Thyroid gland (tissue), 4 donors: ENCODE results near the gene CREBRF. TPM values are rescaled to one million over a fixed set of nuclear protein-coding genes. Genes with fewer than 3 reads are reported as not detected.

Experiments
- DNase-seq, 2 donors: peaks; one replicate each; pipeline ENCODE4 v3.0.0-alpha.2; 2019
- H3K27ac ChIP-seq, 3 donors: fragments of 200-600 bp; sonication (generic); 1 replicate in 2 of 3; 2 replicates in 1 of 3; pipeline ENCODE4 v1.5.1; 2016 to 2019; ENCODE audit warnings: mild to moderate bottlenecking in 1 of 3, moderate library complexity in 1 of 3
- H3K27me3 ChIP-seq: fragments of 200-600 bp; sonication (generic); one replicate; pipeline ENCODE4 v1.5.1; 2019
- H3K36me3 ChIP-seq, 2 donors: fragments of 200-600 bp; sonication (generic); one replicate each; pipeline ENCODE4 v1.5.1; 2016 to 2019
- H3K4me1 ChIP-seq, 2 donors: fragments of 200-600 bp; sonication (generic); one replicate each; pipeline ENCODE4 v1.5.1; 2017 to 2019
- H3K4me3 ChIP-seq, 3 donors: fragments of 200-600 bp; sonication (generic); replicated peaks in 1 of 3; 1 replicate in 2 of 3; 2 replicates in 1 of 3; pipeline ENCODE4 v1.5.1; 2016; ENCODE audit warnings: mild to moderate bottlenecking in 1 of 3
- H3K9me3 ChIP-seq: fragments of 200-600 bp; sonication (generic); one replicate; pipeline ENCODE4 v1.5.1; 2017
- POLR2A ChIP-seq, 2 donors: fragments of 450-650 bp; IDR thresholded peaks; one replicate each; pipeline ENCODE4 v1.6.1; 2017; ENCODE audit warnings: antibody characterized with exemption in 2 of 2, mild to moderate bottlenecking in 2 of 2, moderate library complexity in 1 of 2
- WGBS, 2 donors: methylation state at CpG; one replicate each; pipeline ENCODE4 v1.1.5; 2017; 5-methylcytosine and 5-hydroxymethylcytosine counted together
- intact Hi-C: fragments of 100-400 bp; cut with DNase I; formaldehyde crosslinking; loops from one replicate; pipeline ENCODE4 v1.15.1; 2023
- total RNA-seq, 4 donors: library from RNA; depleted of rRNA; stranded (reverse); fragments of >200 nt; gene quantifications; one replicate each; pipeline ENCODE4 v1.2.3, GENCODE V29; 2016
- TF ChIP-seq, protein P1 (sequence below), 6 experiments: fragments of 200-600 bp in 3 of 6; fragments of 450-650 bp in 3 of 6; sonication (generic) in 3 of 6; IDR thresholded peaks; one replicate each; pipeline ENCODE4 v1.5.1; 2016 to 2019; ENCODE audit warnings: antibody characterized with exemption in 6 of 6, mild to moderate bottlenecking in 2 of 6, inconsistent platforms in 1 of 6, moderate library complexity in 1 of 6

The CREBRF gene
- total RNA-seq, 4 donors from 2014 or later, result 47.7 to 125 (median 77.3) TPM

DNA sequence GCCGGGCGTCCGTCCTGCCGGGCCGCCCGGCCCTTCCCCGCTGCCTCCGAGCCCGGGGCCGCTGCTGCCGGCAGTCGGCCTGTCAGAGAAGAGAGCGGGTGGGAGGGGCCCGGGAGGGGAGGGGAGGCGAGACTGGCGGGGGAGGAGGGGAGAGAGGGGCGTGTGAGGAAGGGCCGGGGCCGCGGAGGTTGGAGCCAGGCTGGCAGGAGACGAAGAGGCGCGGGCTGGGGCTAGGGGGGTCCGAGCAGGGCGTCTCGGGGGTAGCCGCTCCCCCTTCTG, 570 bp downstream of the CREBRF start:
- 0% methylated on average over 6 to 7 of the region's 27 CpGs for WGBS, 2 donors
- intact Hi-C loops, result loop anchor here (5.0 kb wide), 1 partner anchor 74 kb away; the partner anchor contains the start of gene ATP6V0E1
- TF ChIP-seq, protein P1, sequence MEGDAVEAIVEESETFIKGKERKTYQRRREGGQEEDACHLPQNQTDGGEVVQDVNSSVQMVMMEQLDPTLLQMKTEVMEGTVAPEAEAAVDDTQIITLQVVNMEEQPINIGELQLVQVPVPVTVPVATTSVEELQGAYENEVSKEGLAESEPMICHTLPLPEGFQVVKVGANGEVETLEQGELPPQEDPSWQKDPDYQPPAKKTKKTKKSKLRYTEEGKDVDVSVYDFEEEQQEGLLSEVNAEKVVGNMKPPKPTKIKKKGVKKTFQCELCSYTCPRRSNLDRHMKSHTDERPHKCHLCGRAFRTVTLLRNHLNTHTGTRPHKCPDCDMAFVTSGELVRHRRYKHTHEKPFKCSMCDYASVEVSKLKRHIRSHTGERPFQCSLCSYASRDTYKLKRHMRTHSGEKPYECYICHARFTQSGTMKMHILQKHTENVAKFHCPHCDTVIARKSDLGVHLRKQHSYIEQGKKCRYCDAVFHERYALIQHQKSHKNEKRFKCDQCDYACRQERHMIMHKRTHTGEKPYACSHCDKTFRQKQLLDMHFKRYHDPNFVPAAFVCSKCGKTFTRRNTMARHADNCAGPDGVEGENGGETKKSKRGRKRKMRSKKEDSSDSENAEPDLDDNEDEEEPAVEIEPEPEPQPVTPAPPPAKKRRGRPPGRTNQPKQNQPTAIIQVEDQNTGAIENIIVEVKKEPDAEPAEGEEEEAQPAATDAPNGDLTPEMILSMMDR (IDR thresholded peaks at IDR 0.05), result no peak
- no peak for TF ChIP-seq POLR2A (IDR thresholded peaks at IDR 0.05)

DNA sequence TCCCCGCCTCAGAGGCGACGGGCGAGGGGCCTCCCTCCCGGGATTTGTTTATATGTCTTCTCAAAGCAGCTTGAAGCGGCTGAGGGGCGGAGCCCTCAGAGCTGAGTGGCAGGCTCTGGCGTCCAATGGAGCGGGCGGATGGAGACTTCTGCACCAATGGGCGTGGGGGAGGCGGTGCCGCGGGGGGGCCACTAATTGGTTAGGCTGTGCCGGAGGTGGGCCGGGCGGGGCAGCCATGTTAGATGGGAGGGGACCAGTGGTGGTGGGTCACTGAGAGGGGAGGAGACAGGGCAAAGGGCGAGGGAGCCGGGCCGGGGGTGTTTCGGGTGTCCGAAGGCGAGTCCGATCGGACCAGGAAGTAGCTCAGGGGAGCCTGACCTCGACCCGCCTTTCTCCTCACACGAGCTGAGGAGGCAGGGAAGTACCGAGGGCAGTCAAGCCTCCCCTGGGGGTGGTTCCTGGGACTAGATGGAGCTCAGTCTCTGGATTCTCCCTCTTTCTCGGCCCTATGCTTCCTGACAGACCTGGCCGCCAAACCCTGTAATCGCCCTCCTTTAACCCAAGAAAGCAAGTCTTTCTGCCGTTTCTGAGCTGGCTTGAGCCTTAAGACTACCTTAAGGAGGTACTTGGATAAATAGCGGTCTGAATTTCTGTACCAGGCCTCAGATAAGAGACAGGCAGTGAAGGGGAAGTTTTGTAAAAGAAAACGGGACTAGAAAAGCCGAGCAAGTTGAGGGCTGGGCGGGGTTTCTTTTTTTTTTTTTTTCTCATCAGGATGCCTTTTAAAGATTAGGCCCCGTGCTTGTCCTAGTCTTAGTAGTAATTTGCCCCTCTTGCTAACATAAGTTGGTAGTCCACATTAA, 1.1 kb downstream of the CREBRF start:
- H3K4me1 ChIP-seq, result peaks cover 11 to 13% of the 10 kb centered on the region in 2 donors
- TF ChIP-seq, protein P1 (IDR thresholded peaks at IDR 0.05), result peak in 3 of 6 experiments; percentile 16 to 25 (median 16)
- TF ChIP-seq POLR2A (IDR thresholded peaks at IDR 0.05), result peak in 1 of 2 donors; percentile 59
- no peaks in the 10 kb centered on the region for H3K27me3 ChIP-seq
- H3K9me3 ChIP-seq, result no peaks in the 10 kb centered on the region
- peak; percentile 100 for DNase-seq
- intact Hi-C loops, result loop anchor here (5.0 kb wide), 1 partner anchor 75 kb away; the partner anchor contains the start of gene ATP6V0E1
- no peaks in the 10 kb centered on the region for H3K36me3 ChIP-seq
- H3K27ac ChIP-seq, result peak overlapping the region; percentile 99
- H3K4me3 ChIP-seq, result peak overlapping the region; percentile 51 to 100 (median 99)
- whole genome bisulfite sequencing, 2 donors, result 1% methylated on average over 32 of the region's 38 CpGs

More for the DNA sequence above, 570 bp downstream of the CREBRF start:
- Histone ChIP-seq H3K4me1 (peaks cover 9 to 11% of the 10 kb centered on the region in 2 donors), H3K27ac (peak overlapping the region; percentile 99), H3K36me3 (no peaks in the 10 kb centered on the region), H3K9me3 (no peaks in the 10 kb centered on the region), H3K4me3 (peak overlapping the region; percentile 88 to 100 (median 99)), H3K27me3 (no peaks in the 10 kb centered on the region)
- no peak for DNase-seq

DNA sequence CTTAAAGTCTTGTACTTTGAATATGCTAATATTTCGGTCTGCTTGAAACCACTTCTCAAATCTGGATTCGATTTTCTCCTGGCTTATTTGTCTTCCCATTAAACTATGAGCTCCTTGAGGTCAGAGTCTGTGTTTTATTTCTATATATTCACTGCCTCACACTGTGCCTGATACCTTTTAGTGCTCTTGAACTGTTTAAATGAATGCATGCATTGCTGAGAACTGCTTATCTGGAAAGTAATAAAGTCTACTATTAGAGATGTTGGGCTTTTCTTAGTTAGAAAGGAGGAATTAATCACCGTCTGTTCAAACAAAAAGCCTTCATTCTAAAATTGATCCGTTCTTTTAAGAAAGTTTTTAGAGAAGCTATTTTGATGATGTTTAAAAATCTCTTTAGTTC, 6.0 kb downstream of the CREBRF start:
- H3K4me1 ChIP-seq, result peaks cover 11 to 23% of the 10 kb centered on the region in 2 donors
- WGBS, 2 donors, result 86 to 88% methylated on average over 4 of the region's 4 CpGs
- no peaks in the 10 kb centered on the region for H3K36me3 ChIP-seq
- H3K27ac ChIP-seq, result no peak overlapping the region
- no peaks in the 10 kb centered on the region for H3K27me3 ChIP-seq
- no peaks in the 10 kb centered on the region for H3K9me3 ChIP-seq
- TF ChIP-seq, protein P1 (IDR thresholded peaks at IDR 0.05), result no peak
- TF ChIP-seq POLR2A (IDR thresholded peaks at IDR 0.05), result no peak
- intact Hi-C loops, result no loop called here
- no peak overlapping the region for H3K4me3 ChIP-seq
- DNase-seq, result no peak

DNA sequence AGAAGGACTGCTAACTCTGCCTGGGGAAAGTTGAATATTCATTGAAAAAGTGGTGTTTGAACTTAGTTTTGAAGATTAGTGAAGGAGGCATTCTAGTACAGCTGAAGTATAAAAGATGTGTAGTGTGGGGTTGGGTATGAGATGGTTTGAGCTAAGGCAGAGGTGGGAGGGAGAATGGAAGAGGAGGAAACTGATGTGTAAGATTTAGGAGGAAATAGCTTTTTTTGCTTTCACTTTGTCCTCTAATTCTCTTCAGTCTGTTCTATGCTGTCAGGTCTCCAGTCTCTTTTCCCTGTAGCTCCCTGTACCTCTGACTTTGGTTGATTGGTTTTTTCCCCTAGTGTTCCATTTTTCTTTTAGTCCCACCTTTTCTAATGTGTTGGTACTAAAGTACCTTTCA, 9.0 kb downstream of the CREBRF start:
- Histone ChIP-seq H3K27ac (no peak overlapping the region), H3K4me3 (no peak overlapping the region), H3K36me3 (no peaks in the 10 kb centered on the region), H3K9me3 (no peaks in the 10 kb centered on the region), H3K27me3 (no peaks in the 10 kb centered on the region), H3K4me1 (peaks cover 0 to 20% of the 10 kb centered on the region in 2 donors)
- TF ChIP-seq, protein P1 (IDR thresholded peaks at IDR 0.05), result no peak
- TF ChIP-seq POLR2A (IDR thresholded peaks at IDR 0.05), result no peak
- DNase-seq, result no peak
- intact Hi-C loops, result no loop called here

DNA sequence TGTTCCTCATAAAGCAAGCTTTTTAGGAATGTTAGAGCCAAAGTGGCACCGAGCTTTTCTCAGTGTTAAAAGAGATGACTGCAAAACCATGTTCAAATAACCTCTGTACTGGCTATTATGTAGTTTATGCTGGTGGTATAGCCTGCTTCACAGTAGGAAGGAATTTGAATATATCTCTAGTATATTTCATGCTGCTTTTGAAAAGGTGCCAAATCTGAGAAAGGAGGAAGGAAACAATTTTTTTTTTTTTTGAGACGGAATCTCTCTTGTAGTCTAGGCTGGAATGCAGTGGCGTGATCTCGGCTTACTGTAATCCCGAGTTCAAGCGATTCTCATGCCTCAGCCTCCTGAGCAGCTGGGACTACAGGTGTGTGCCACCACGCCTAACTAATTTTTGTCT, 13.5 kb downstream of the CREBRF start:
- 84 to 89% methylated on average over 7 of the region's 7 CpGs for WGBS, 2 donors
- Histone ChIP-seq H3K4me1 (peaks cover 2 to 16% of the 10 kb centered on the region in 2 donors), H3K9me3 (no peaks in the 10 kb centered on the region), H3K27ac (no peak overlapping the region), H3K36me3 (no peaks in the 10 kb centered on the region), H3K4me3 (no peak overlapping the region), H3K27me3 (no peaks in the 10 kb centered on the region)
- DNase-seq, result no peak
- intact Hi-C loops, result no loop called here
- TF ChIP-seq, protein P1 (IDR thresholded peaks at IDR 0.05), result no peak
- TF ChIP-seq POLR2A (IDR thresholded peaks at IDR 0.05), result no peak
